Tongue (tissue), 2 donors: Measurements from ENCODE around the gene ARSB. TPM values are rescaled to one million over a fixed set of nuclear protein-coding genes. Genes with fewer than 3 reads are reported as not detected.
"Not testable (repeated sequence)": the region's sequence is repeated elsewhere in the genome, so short reads cannot be mapped to it uniquely, and the experiment has no call there.

Experiments used
- DNase-seq: peaks from one replicate; pipeline ENCODE4 v3.0.0-alpha.2; 2015
- total RNA-seq: library from RNA; depleted of rRNA; stranded (reverse); fragments of >200 nt; gene quantifications from one replicate; pipeline ENCODE4 v1.2.3, GENCODE V29; 2014

The ARSB gene
- total RNA-seq, 1 donor from 2014 or later, result 17.4 TPM

GRCh38 chr5:78930721-78931120 is 54.4 kb downstream of the ARSB start:
- DNase-seq, result no peak

GRCh38 chr5:78929833-78930232 is 55.3 kb downstream of the ARSB start:
- DNase-seq, result no peak

- no peak for DNase-seq
Measured at GRCh38 chr5:78927657-78928282, 57.3 kb downstream of the ARSB start.

- no peak for DNase-seq
Measured at GRCh38 chr5:78926252-78926651, 58.9 kb downstream of the ARSB start.

GRCh38 chr5:78925129-78925876 is 59.8 kb downstream of the ARSB start:
- no peak for DNase-seq

- no peak for DNase-seq
Measured at GRCh38 chr5:78923622-78923970, 61.5 kb downstream of the ARSB start.

GRCh38 chr5:78922879-78923621 is 62.1 kb downstream of the ARSB start:
- no peak for DNase-seq

GRCh38 chr5:78920604-78921003 is 64.5 kb downstream of the ARSB start:
- peak; percentile 54 for DNase-seq

- no peak for DNase-seq
Measured at GRCh38 chr5:78919796-78920195, 65.3 kb downstream of the ARSB start.

GRCh38 chr5:78916044-78916443 is 69.1 kb downstream of the ARSB start:
- no peak for DNase-seq

- no peak for DNase-seq
Measured at GRCh38 chr5:78915170-78915569, 69.9 kb downstream of the ARSB start.

GRCh38 chr5:78912811-78913210 is 72.3 kb downstream of the ARSB start:
- no peak for DNase-seq

GRCh38 chr5:78912085-78912771 is 72.9 kb downstream of the ARSB start:
- peak; percentile 76 for DNase-seq

- DNase-seq, result not testable (repeated sequence)
Measured at GRCh38 chr5:78909224-78909983, 75.7 kb downstream of the ARSB start.

GRCh38 chr5:78908173-78909061 is 76.7 kb downstream of the ARSB start:
- DNase-seq, result peak; percentile 96

- DNase-seq, result peak; percentile 92
Measured at GRCh38 chr5:78907255-78907891, 77.7 kb downstream of the ARSB start.

GRCh38 chr5:78905084-78905938 is 79.8 kb downstream of the ARSB start:
- DNase-seq, result peak; percentile 34

- DNase-seq, result no peak
Measured at GRCh38 chr5:78903861-78904260, 81.2 kb downstream of the ARSB start.

GRCh38 chr5:78903353-78903752 is 81.8 kb downstream of the ARSB start:
- DNase-seq, result peak; percentile 52
